CD8-positive, alpha-beta memory T cell (primary cell): ENCODE results near the gene E2F2. TPM values are rescaled to one million over a fixed set of nuclear protein-coding genes. Genes with fewer than 3 reads are reported as not detected.

Experiments
- CTCF ChIA-PET: fragments of 350-600 bp; sonication (Branson Sonifier 250); formaldehyde crosslinking; loops from one replicate; lab custom pipeline; 2021; ENCODE audit warnings: antibody characterized with exemption; lab: Charles Lee
- POLR2A ChIA-PET: fragments of 350-600 bp; sonication (Branson Sonifier 250); formaldehyde crosslinking; loops from one replicate; lab custom pipeline; 2021; ENCODE audit warnings: antibody characterized with exemption; lab: Charles Lee
- DNase-seq, 5 donors: peaks; one replicate each; pipeline versions ENCODE4 v3.0.0 to v3.0.0-alpha.2; 2020 to 2022; ENCODE audit warnings: mixed read lengths in 1 of 5
- H3K27ac ChIP-seq: one replicate; pipeline ENCODE4 v1.7.0; 2013; ENCODE audit warnings: low read depth, mild to moderate bottlenecking, low read length, moderate library complexity
- H3K27me3 ChIP-seq: 2 replicates; pipeline ENCODE4 v1.7.0; 2013; ENCODE audit warnings: low read length, mild to moderate bottlenecking; ENCODE audit not compliant: insufficient read depth, poor library complexity, severe bottlenecking
- H3K36me3 ChIP-seq: 2 replicates; pipeline ENCODE4 v1.7.0; 2013; ENCODE audit warnings: mild to moderate bottlenecking, low read length, moderate library complexity; ENCODE audit not compliant: insufficient read depth
- H3K4me1 ChIP-seq: 2 replicates; pipeline ENCODE4 v1.7.0; 2013; ENCODE audit warnings: mild to moderate bottlenecking, low read length, moderate library complexity; ENCODE audit not compliant: insufficient read depth
- H3K4me3 ChIP-seq: 2 replicates; pipeline ENCODE4 v1.7.0; 2013; ENCODE audit warnings: mild to moderate bottlenecking, low read length
- H3K9me3 ChIP-seq: 2 replicates; pipeline ENCODE4 v1.7.0; 2013; ENCODE audit warnings: mild to moderate bottlenecking, low read length
- H3K27ac Mint-ChIP-seq, 8 donors: one replicate each; pipeline ENCODE4 v1.8.0; 2020 to 2021; ENCODE audit warnings: mixed read lengths in 8 of 8, mild to moderate bottlenecking in 6 of 8, inconsistent platforms in 3 of 8, moderate library complexity in 3 of 8
- H3K27me3 Mint-ChIP-seq, 2 donors: one replicate each; pipeline ENCODE4 v1.8.0; 2020 to 2021; ENCODE audit warnings: mixed read lengths in 2 of 2, mild to moderate bottlenecking in 1 of 2, moderate library complexity in 1 of 2
- H3K36me3 Mint-ChIP-seq, 3 donors: one replicate each; pipeline ENCODE4 v1.8.0; 2020 to 2021; ENCODE audit warnings: mixed read lengths in 3 of 3, inconsistent platforms in 1 of 3, mild to moderate bottlenecking in 1 of 3
- H3K4me1 Mint-ChIP-seq, 3 donors: one replicate each; pipeline ENCODE4 v1.8.0; 2020 to 2021; ENCODE audit warnings: mixed read lengths in 3 of 3, inconsistent platforms in 1 of 3, mild to moderate bottlenecking in 1 of 3
- H3K4me3 Mint-ChIP-seq, 7 donors: one replicate each; pipeline ENCODE4 v1.8.0; 2020 to 2021; ENCODE audit warnings: mixed read lengths in 7 of 7, mild to moderate bottlenecking in 6 of 7, moderate library complexity in 4 of 7, inconsistent platforms in 2 of 7
- H3K9me3 Mint-ChIP-seq, 5 donors: one replicate each; pipeline ENCODE4 v1.8.0; 2020 to 2022; ENCODE audit warnings: mixed read lengths in 5 of 5, mild to moderate bottlenecking in 3 of 5, moderate library complexity in 2 of 5, inconsistent platforms in 1 of 5
- polyA plus RNA-seq: library from polyadenylated mRNA; unstranded; fragments of 300-500 nt; fragmentation: Illumina TruSeq; gene quantifications from one replicate; pipeline ENCODE4 v1.2.3, GENCODE V29; 2021
- total RNA-seq, 2 experiments: library from RNA; stranded (reverse); gene quantifications; one replicate each; pipeline ENCODE4 v1.2.3, GENCODE V29; 2021

Gene E2F2
- total and polyA plus RNA-seq, 3 experiments from 2014 or later = 0.76 to 19.6 (median 19.1) TPM

GRCh38 chr1:23574265-23574754, 43.3 kb upstream of the E2F2 start:
- Histone ChIP-seq H3K4me3 (no peak overlapping the region), H3K27ac (no peak overlapping the region), H3K36me3 (no peaks in the 10 kb centered on the region), H3K9me3 (no peaks in the 10 kb centered on the region), H3K27me3 (peaks cover 6% of the 10 kb centered on the region), H3K4me1 (peaks cover 27% of the 10 kb centered on the region)
- no peak for DNase-seq
- H3K9me3 Mint-ChIP-seq = no peaks in the 10 kb centered on the region
- peaks cover 6 to 16% of the 10 kb centered on the region in 2 donors for H3K27me3 Mint-ChIP-seq
- no peak overlapping the region for H3K4me3 Mint-ChIP-seq
- peaks cover 21 to 34% (median 30%) of the 10 kb centered on the region in 3 donors for H3K4me1 Mint-ChIP-seq
- H3K27ac Mint-ChIP-seq = no peak overlapping the region
- ChIA-PET POLR2A (no interaction called here), CTCF (no interaction called here)
- no peaks in the 10 kb centered on the region for H3K36me3 Mint-ChIP-seq

DNA sequence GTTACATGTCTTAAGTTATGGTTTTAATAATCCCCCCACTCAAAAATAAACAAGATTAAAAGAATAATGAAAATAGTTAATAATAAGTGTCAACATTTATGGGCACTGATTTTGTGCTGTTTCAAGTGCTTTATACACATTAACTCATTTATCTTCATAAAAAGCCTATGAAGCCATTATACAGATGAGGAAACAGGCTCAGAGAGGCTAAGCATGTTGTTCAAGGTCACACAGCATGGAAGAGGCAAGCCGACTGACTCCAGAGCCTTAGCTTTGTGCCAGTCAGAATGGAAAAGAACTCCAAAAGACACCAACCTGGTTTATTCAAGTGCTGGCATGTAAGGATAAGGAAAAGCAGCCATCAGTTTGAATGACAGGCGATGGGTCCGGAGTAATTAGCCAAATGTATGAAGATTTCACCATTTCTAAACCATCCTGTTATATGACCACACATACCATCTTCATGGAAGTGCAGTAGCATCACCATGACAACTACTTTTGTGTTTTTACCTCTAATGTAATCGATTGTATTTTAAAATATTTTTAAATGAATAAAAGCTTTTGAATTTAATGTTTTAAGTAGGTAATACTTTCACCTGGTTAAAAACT, 42.6 kb upstream of the E2F2 start:
- DNase-seq = no peak
- peaks cover 28% of the 10 kb centered on the region for H3K4me1 ChIP-seq
- peaks cover 12% of the 10 kb centered on the region for H3K27me3 ChIP-seq
- no peaks in the 10 kb centered on the region for H3K9me3 ChIP-seq
- POLR2A ChIA-PET = no interaction called here
- Mint-ChIP-seq H3K27me3 (peaks cover 8 to 22% of the 10 kb centered on the region in 2 donors), H3K4me1 (peaks cover 18 to 33% (median 32%) of the 10 kb centered on the region in 3 donors), H3K9me3 (no peaks in the 10 kb centered on the region), H3K27ac (no peak overlapping the region), H3K36me3 (no peaks in the 10 kb centered on the region), H3K4me3 (no peak overlapping the region)
- CTCF ChIA-PET = interaction anchor here (4.4 kb wide), 1 partner anchor 64 kb away, joined by 15 read pairs; no protein-coding TSS in a partner anchor
- H3K36me3 ChIP-seq = no peaks in the 10 kb centered on the region
- H3K27ac ChIP-seq = no peak overlapping the region
- H3K4me3 ChIP-seq = no peak overlapping the region

DNA sequence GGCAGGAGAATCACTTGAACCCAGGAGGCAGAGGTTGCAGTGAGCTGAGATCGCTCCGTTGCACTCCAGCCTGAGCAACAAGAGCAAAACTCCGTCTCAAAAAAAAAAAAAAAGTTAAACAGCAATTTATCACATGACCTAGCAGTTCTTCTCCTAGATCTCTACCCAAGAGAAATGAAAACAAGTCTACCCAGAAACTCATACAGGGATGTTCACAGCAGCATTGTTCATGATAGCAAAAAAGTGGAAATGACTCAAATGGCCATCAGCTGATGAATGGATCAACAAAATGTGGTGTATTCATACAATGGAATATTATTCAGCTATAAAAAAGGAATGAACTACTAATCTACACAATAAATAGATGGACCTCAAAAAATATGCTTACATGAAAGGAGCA, 40.4 kb upstream of the E2F2 start:
- no peaks in the 10 kb centered on the region for H3K9me3 ChIP-seq
- no peak overlapping the region for H3K27ac ChIP-seq
- no peak overlapping the region for H3K4me3 ChIP-seq
- Mint-ChIP-seq H3K27ac (no peak overlapping the region), H3K4me1 (peaks cover 7 to 22% (median 16%) of the 10 kb centered on the region in 3 donors), H3K9me3 (no peaks in the 10 kb centered on the region), H3K27me3 (peaks cover 18 to 31% of the 10 kb centered on the region in 2 donors), H3K4me3 (no peak overlapping the region), H3K36me3 (no peaks in the 10 kb centered on the region)
- H3K4me1 ChIP-seq = peaks cover 13% of the 10 kb centered on the region
- H3K36me3 ChIP-seq = no peaks in the 10 kb centered on the region
- H3K27me3 ChIP-seq = peaks cover 13% of the 10 kb centered on the region
- no peak for DNase-seq
- POLR2A ChIA-PET = no interaction called here
- CTCF ChIA-PET = interaction anchor here (1.1 to 4.4 kb wide), 4 partner anchors 12 to 66 kb away, joined by 3 to 15 read pairs (median 6); partner anchors contain the start of gene ID3

DNA sequence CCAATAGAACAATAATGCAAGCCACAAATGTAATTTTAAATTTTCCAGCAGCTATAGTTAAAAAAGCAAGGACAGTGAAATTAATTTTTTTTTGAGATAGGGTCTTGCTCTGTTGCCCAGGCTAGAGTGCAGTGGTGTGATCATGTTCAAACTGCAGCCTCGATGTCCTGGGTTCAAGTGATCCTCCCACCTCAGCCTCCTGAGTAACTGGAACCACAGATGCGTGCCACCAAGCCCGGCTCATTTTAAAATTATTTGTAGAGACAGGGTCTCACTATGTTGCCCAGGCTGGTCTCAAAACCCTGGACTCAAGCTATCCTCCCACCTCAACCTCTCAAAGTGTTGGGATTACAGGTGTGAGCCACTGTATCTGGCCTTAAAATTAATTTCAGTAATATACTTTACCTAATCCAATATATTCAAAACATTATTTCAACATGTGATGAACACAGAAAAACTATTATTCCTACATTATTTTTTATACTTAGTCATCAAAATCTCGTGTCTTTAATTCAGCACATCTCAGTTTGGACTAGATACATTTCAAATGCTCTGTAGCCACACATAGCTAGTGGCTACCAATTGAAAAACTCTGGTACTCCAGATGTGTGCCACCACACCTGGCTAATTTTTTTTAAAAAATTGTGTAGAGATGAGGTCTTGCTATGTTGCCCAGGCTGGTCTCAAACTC, 39.1 kb upstream of the E2F2 start:
- Mint-ChIP-seq H3K4me1 (peaks cover 7 to 22% (median 19%) of the 10 kb centered on the region in 3 donors), H3K36me3 (no peaks in the 10 kb centered on the region), H3K4me3 (no peak overlapping the region), H3K27ac (peak overlapping the region in 1 of 8 donors; percentile 82), H3K27me3 (peaks cover 18 to 37% of the 10 kb centered on the region in 2 donors), H3K9me3 (no peaks in the 10 kb centered on the region)
- H3K36me3 ChIP-seq = no peaks in the 10 kb centered on the region
- no peak overlapping the region for H3K27ac ChIP-seq
- peaks cover 13% of the 10 kb centered on the region for H3K27me3 ChIP-seq
- ChIA-PET CTCF (interaction anchor here (1.3 to 4.4 kb wide), 5 partner anchors 11 to 67 kb away, joined by 3 to 15 read pairs (median 5); partner anchors contain the start of gene ID3), POLR2A (no interaction called here)
- no peak for DNase-seq
- peaks cover 10% of the 10 kb centered on the region for H3K4me1 ChIP-seq
- no peak overlapping the region for H3K4me3 ChIP-seq
- no peaks in the 10 kb centered on the region for H3K9me3 ChIP-seq

DNA sequence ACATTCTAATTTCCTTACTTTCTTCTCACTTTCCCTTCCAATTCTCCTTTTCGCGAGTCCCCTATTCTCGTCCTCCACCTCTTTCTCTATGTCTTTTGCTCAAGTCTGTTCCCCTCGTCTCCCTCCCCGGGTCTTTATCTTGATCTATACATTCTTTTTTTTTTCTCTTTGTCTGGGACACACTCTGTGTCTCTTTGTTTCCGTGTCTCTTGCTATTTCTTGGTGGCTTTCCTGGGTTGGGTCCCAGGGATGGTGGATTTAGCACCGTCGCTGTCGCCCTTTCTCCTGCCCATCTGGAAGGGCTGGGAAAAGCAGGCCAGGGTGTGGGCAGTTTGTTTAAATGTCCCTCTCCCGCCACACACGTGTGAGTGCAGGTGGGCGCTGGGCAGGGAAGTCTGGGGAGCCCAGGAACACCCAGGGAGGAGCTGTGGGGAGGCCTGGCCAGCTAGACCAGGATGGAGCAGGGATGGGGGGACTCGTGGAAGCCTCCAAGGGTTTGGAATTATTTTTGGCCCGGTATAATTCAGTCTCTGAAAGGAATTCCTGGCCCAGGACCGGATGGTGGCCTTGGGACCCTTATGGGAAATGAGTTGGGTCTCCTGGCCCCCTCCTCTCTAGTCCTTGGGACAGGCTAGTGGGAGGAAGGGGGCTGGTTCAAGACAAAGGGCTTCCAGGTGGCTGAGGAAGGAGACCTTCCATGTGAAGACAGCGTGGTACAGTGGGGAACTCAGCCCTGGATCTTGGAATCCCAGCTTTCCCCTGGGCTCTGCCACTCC, 37.8 kb upstream of the E2F2 start:
- H3K4me3 ChIP-seq = peak overlapping the region; percentile 39
- ChIA-PET POLR2A (interaction anchor here (0.7 kb wide), 1 partner anchor 50 kb away, joined by 4 read pairs; no protein-coding TSS in a partner anchor), CTCF (interaction anchor here (0.5 to 1.3 kb wide), 3 partner anchors 10 to 68 kb away, joined by 3 to 5 read pairs (median 3); partner anchors contain the start of gene ID3)
- Mint-ChIP-seq H3K4me3 (peak overlapping the region; percentile 24 to 86 (median 79)), H3K27me3 (peaks cover 19 to 37% of the 10 kb centered on the region in 2 donors), H3K9me3 (no peaks in the 10 kb centered on the region), H3K36me3 (no peaks in the 10 kb centered on the region), H3K4me1 (peaks cover 7 to 19% (median 14%) of the 10 kb centered on the region in 3 donors), H3K27ac (peak overlapping the region in 6 of 8 donors; percentile 13 to 64 (median 40))
- H3K27me3 ChIP-seq = peaks cover 13% of the 10 kb centered on the region
- no peaks in the 10 kb centered on the region for H3K36me3 ChIP-seq
- H3K27ac ChIP-seq = peak overlapping the region; percentile 8
- peaks cover 10% of the 10 kb centered on the region for H3K4me1 ChIP-seq
- no peaks in the 10 kb centered on the region for H3K9me3 ChIP-seq
- no peak for DNase-seq

DNA sequence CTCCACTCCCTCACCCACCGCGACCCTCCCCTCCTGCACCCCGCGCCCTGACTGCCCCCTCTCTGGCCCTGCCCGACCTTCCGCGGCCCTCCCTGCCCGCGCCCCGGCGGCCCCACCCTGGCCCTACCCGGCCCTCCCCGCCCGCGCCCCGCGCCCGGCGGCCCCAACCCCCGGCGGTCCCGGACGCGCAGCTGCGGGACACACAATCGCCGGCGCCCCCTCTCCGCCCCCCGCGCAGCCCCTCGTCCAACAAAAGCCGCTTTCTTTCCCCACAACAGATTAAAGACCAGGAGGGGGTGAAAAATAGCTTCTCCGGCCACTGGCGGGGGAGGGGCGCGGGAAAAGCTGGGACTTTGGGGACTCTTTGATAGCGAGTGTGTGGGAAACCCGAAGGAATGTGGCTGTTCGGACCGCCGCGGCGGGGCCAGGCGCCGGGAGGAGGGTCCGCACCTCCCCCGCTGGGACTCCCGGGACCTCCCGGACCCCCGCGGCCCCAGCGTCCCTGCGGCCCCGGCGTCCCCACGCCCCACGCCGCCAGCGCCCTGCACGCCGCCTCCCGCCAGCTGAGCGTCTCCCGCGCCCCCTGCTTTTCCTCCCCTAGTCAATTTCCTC, 37.1 kb upstream of the E2F2 start:
- CTCF ChIA-PET = interaction anchor here (1.2 kb wide), 1 partner anchor 69 kb away, joined by 3 read pairs; no protein-coding TSS in a partner anchor
- peak overlapping the region; percentile 39 for H3K4me3 ChIP-seq
- peaks cover 8 to 22% (median 14%) of the 10 kb centered on the region in 3 donors for H3K4me1 Mint-ChIP-seq
- peaks cover 13% of the 10 kb centered on the region for H3K27me3 ChIP-seq
- DNase-seq = no peak
- peak overlapping the region; percentile 8 for H3K27ac ChIP-seq
- H3K36me3 Mint-ChIP-seq = no peaks in the 10 kb centered on the region
- no peaks in the 10 kb centered on the region for H3K9me3 ChIP-seq
- no peaks in the 10 kb centered on the region for H3K9me3 Mint-ChIP-seq
- peaks cover 21 to 37% of the 10 kb centered on the region in 2 donors for H3K27me3 Mint-ChIP-seq
- POLR2A ChIA-PET = interaction anchor here (0.7 kb wide), 1 partner anchor 51 kb away, joined by 4 read pairs; no protein-coding TSS in a partner anchor
- H3K27ac Mint-ChIP-seq = peak overlapping the region in 5 of 8 donors; percentile 19 to 71 (median 43)
- H3K4me1 ChIP-seq = peaks cover 11% of the 10 kb centered on the region
- peak overlapping the region; percentile 24 to 87 (median 82) for H3K4me3 Mint-ChIP-seq
- H3K36me3 ChIP-seq = no peaks in the 10 kb centered on the region

DNA sequence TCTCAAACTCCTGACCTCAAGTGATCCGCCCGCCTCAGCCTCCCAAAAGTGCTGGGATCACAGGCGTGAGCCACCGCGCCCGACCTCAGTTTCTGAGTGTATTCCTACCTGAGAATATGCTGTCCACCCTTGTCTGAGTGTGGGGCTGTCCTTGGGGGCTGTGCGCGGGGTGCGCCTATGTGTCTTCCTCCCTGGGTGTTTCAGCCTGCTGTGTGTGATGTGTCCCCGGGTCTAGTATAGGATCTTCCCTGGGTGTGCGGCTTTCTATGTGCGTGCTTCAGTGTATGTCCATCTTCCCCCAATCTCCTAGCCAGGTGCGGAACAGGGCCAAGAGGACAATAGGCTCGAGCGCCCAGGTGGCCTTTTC, 36.6 kb upstream of the E2F2 start:
- peak overlapping the region; percentile 7 for H3K27ac ChIP-seq
- peaks cover 13% of the 10 kb centered on the region for H3K27me3 ChIP-seq
- Mint-ChIP-seq H3K4me1 (peaks cover 8 to 22% (median 14%) of the 10 kb centered on the region in 3 donors), H3K36me3 (no peaks in the 10 kb centered on the region), H3K9me3 (no peaks in the 10 kb centered on the region), H3K4me3 (peak overlapping the region in 6 of 7 donors; percentile 59 to 87 (median 68)), H3K27ac (peak overlapping the region in 2 of 8 donors; percentile 19 to 71), H3K27me3 (peaks cover 21 to 37% of the 10 kb centered on the region in 2 donors)
- ChIA-PET CTCF (interaction anchor here (1.2 kb wide), 1 partner anchor 70 kb away, joined by 3 read pairs; no protein-coding TSS in a partner anchor), POLR2A (no interaction called here)
- no peaks in the 10 kb centered on the region for H3K9me3 ChIP-seq
- DNase-seq = no peak
- peaks cover 15% of the 10 kb centered on the region for H3K4me1 ChIP-seq
- no peak overlapping the region for H3K4me3 ChIP-seq
- H3K36me3 ChIP-seq = no peaks in the 10 kb centered on the region
